HCT116 (cell line): ENCODE data around the gene EHF. TPM values are rescaled to one million over a fixed set of nuclear protein-coding genes. Genes with fewer than 3 reads are reported as not detected.

ENCODE experiments used
- ATAC-seq: fragments of 200-7000 bp; cut with Tn5 transposase; 2 replicates; pipeline ENCODE4 v1.9.1; 2020; ENCODE audit warnings: mild to moderate bottlenecking, moderate library complexity
- BruUV-seq: library from RNA; stranded (reverse); fragments of 400-500 nt; replicated peaks from 2 replicates; lab custom pipeline; 2021; lab: Mats Ljungman, UMichigan
- CTCF ChIA-PET: fragments of 300-600 bp; sonication (Branson Sonifier 250); formaldehyde crosslinking; loops from one replicate; lab custom pipeline; 2021; ENCODE audit warnings: antibody characterized with exemption; lab: Charles Lee
- POLR2A ChIA-PET: fragments of 300-600, 350-600 bp; sonication (Branson Sonifier 250); formaldehyde crosslinking; loops from one replicate; lab custom pipeline; 2021; ENCODE audit warnings: antibody characterized with exemption; lab: Charles Lee
- RAD21 ChIA-PET, 2 experiments: fragments of 300-600 bp; sonication (Branson Sonifier 250); formaldehyde crosslinking; loops; one replicate each; lab custom pipeline; 2023; ENCODE audit warnings: low total read pairs in 2 of 2; ENCODE audit not compliant: uncharacterized antibody in 2 of 2, unreplicated experiment in 2 of 2, low non-redundant PET in 1 of 2; lab: Charles Lee
- DNase-seq: peaks from one replicate; pipeline ENCODE4 v3.0.0-alpha.2; 2010; ENCODE audit warnings: low read depth, low spot score
- H2AFZ ChIP-seq: fragments of 200-600 bp; shearing (Covaris generic), sonication (generic); 2 replicates; pipeline ENCODE4 v1.6.1; 2017; ENCODE audit warnings: low read depth, mixed run types, mixed read lengths, antibody characterized with exemption, low read length; ENCODE audit not compliant: poor library complexity, severe bottlenecking
- H3K27ac ChIP-seq: 2 replicates; pipeline ENCODE4 v1.5.1; 2012; ENCODE audit warnings: low read depth, low read length
- H3K27me3 ChIP-seq: fragments of 200-600 bp; sonication (generic); 2 replicates; pipeline ENCODE4 v1.6.1; 2016; ENCODE audit warnings: mixed run types, low read length, mixed read lengths; ENCODE audit not compliant: insufficient read depth
- H3K36me3 ChIP-seq, 2 experiments: fragments of 200-500 bp in 1 of 2; fragments of 200-600 bp in 1 of 2; sonication (Bioruptor generic) in 1 of 2; sonication (generic) in 1 of 2; 2 replicates each; pipeline versions ENCODE4 v1.5.1 to v1.6.1; 2014 to 2016; ENCODE audit warnings: low read length in 2 of 2, inconsistent platforms in 1 of 2, mixed read lengths in 1 of 2, mixed run types in 1 of 2; ENCODE audit not compliant: insufficient read depth in 2 of 2, control insufficient read depth in 1 of 2
- H3K4me1 ChIP-seq, 2 experiments: fragments of 200-600 bp in 1 of 2; sonication (generic) in 1 of 2; 2 replicates each; pipeline versions ENCODE4 v1.5.1 to v1.6.1; 2012 to 2017; ENCODE audit warnings: low read length in 2 of 2, inconsistent platforms in 1 of 2, mild to moderate bottlenecking in 1 of 2, mixed read lengths in 1 of 2, mixed run types in 1 of 2, moderate library complexity in 1 of 2; ENCODE audit not compliant: insufficient read depth in 2 of 2, control insufficient read depth in 1 of 2
- H3K4me2 ChIP-seq: fragments of 200-600 bp; sonication (generic); 2 replicates; pipeline ENCODE4 v1.6.1; 2017; ENCODE audit warnings: mixed run types, low read length, mixed read lengths
- H3K4me3 ChIP-seq, 2 experiments: fragments of 200-600 bp in 1 of 2; sonication (generic) in 1 of 2; replicated peaks in 1 of 2; 2 replicates each; pipeline ENCODE4 v1.5.1; 2011 to 2016; ENCODE audit warnings: low read length in 2 of 2, control low read depth in 1 of 2, low read depth in 1 of 2, mild to moderate bottlenecking in 1 of 2, mixed read lengths in 1 of 2, mixed run types in 1 of 2
- H3K79me2 ChIP-seq: fragments of 200-600 bp; sonication (generic); 2 replicates; pipeline ENCODE4 v1.6.1; 2017; ENCODE audit warnings: mild to moderate bottlenecking, mixed run types, low read length, moderate library complexity, mixed read lengths; ENCODE audit not compliant: insufficient read depth
- H3K9ac ChIP-seq: fragments of 200-600 bp; sonication (generic); 2 replicates; pipeline ENCODE4 v1.6.1; 2016; ENCODE audit warnings: low read length, mixed read lengths
- H3K9me2 ChIP-seq: fragments of 200-600 bp; sonication (generic), shearing (Covaris generic); 2 replicates; pipeline ENCODE4 v1.6.1; 2017; ENCODE audit warnings: mixed run types, mild to moderate bottlenecking, moderate library complexity; ENCODE audit not compliant: insufficient read depth
- H3K9me3 ChIP-seq, 2 experiments: fragments of 200-500 bp in 1 of 2; fragments of 200-600 bp in 1 of 2; sonication (Bioruptor generic) in 1 of 2; sonication (generic) in 1 of 2; 2 replicates each; pipeline ENCODE4 v1.6.1; 2014 to 2017; ENCODE audit warnings: low read length in 2 of 2, mixed read lengths in 2 of 2, inconsistent platforms in 1 of 2, low read depth in 1 of 2, mild to moderate bottlenecking in 1 of 2, mixed run types in 1 of 2, moderate library complexity in 1 of 2; ENCODE audit not compliant: control insufficient read depth in 1 of 2, insufficient read depth in 1 of 2
- H4K20me1 ChIP-seq: fragments of 200-600 bp; sonication (generic), shearing (Covaris generic); 2 replicates; pipeline ENCODE4 v1.6.1; 2017; ENCODE audit warnings: mixed run types, mild to moderate bottlenecking, moderate library complexity; ENCODE audit not compliant: insufficient read depth
- CBX3 ChIP-seq: IDR thresholded peaks from 2 replicates; pipeline ENCODE4 v1.6.1; 2012; ENCODE audit warnings: low read depth
- ELF1 ChIP-seq: IDR thresholded peaks from 2 replicates; pipeline ENCODE4 v1.6.1; 2012; ENCODE audit warnings: low read depth, borderline replicate concordance
- POLR2A ChIP-seq: IDR thresholded peaks from 2 replicates; pipeline ENCODE4 v1.7.0; 2011; ENCODE audit warnings: borderline replicate concordance; ENCODE audit not compliant: insufficient read depth, insufficient read length; ENCODE audit errors: extremely low read depth
- RAD21 ChIP-seq: IDR thresholded peaks from 2 replicates; pipeline ENCODE4 v1.6.1; 2012; ENCODE audit warnings: low read depth, mild to moderate bottlenecking
- SIN3A ChIP-seq: IDR thresholded peaks from 2 replicates; pipeline ENCODE4 v1.6.1; 2012; ENCODE audit warnings: low read depth
- SRF ChIP-seq: IDR thresholded peaks from 2 replicates; pipeline ENCODE4 v1.6.1; 2012; ENCODE audit warnings: low read depth
- ZFX ChIP-seq: fragments of 450-650 bp; IDR thresholded peaks from 2 replicates; pipeline ENCODE4 v1.6.1; 2017
- intact Hi-C: fragments of 100-400 bp; cut with micrococcal nuclease; formaldehyde crosslinking; loops from 2 replicates; pipeline ENCODE4 v1.10.0; 2022
- total RNA-seq: library from RNA; stranded (reverse); gene quantifications from one replicate; pipeline ENCODE4 v1.2.1, GENCODE V29; 2021; ENCODE audit not compliant: unreplicated experiment
- TF ChIP-seq, protein P1 (sequence below): IDR thresholded peaks from 2 replicates; pipeline ENCODE4 v1.6.1; 2012; ENCODE audit warnings: low read depth

EHF gene
- total RNA-seq, 1 experiment from 2014 or later: 51.5 TPM

DNA sequence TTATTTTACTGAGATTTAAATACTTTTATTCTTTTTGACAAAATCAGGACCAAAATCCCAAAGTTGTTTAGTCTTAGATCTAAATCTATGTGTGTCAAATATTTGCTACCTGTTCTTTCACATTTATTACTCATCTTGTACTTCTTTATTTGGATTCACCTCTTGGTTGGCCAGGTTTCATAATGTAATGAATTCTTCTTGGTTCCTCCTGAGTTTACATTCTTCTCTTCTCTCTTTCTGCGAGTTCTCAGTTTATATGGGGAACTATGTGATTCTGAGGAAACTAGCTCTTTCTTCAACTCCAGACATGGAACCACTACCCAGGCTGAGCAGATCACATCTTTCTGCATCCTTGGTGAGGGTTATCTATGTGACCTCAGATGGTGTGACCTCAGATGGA, 50.2 kb downstream of the EHF start:
- Histone ChIP-seq H3K36me3 (no peaks in the 10 kb centered on the region), H3K27ac (no peak overlapping the region), H3K27me3 (no peaks in the 10 kb centered on the region), H3K4me3 (no peak overlapping the region), H3K9ac (no peak overlapping the region), H2AFZ (no peak overlapping the region), H3K79me2 (no peaks in the 10 kb centered on the region), H3K4me1 (peaks cover 0 to 15% of the 10 kb centered on the region in 2 experiments; a peak in 2 of 4 replicates), H3K4me2 (no peak overlapping the region), H3K9me2 (no peaks in the 10 kb centered on the region), H4K20me1 (no peaks in the 10 kb centered on the region), H3K9me3 (no peaks in the 10 kb centered on the region)
- ATAC-seq (no peak), DNase-seq (no peak)
- TF ChIP-seq SRF: no peak
- ChIA-PET RAD21 (interaction anchor here in 1 of 2 experiments (0.6 kb wide), 1 partner anchor 18 kb away, joined by 3 read pairs; no protein-coding TSS in a partner anchor), CTCF (interaction anchor here (1.4 kb wide), 1 partner anchor 16 kb away, joined by 3 read pairs; no protein-coding TSS in a partner anchor), POLR2A (no interaction called here)
- intact Hi-C loops: no loop called here
- BruUV-seq: no TSS peak

- H3K4me2 ChIP-seq: no peak overlapping the region
- ChIA-PET CTCF (no interaction called here), POLR2A (interaction anchor here (0.8 to 1.6 kb wide), 2 partner anchors 17 to 47 kb away, joined by 3 to 6 read pairs; no protein-coding TSS in a partner anchor), RAD21 (no interaction called here)
- no peak overlapping the region for H3K4me3 ChIP-seq
- H3K79me2 ChIP-seq: no peaks in the 10 kb centered on the region
- H3K4me1 ChIP-seq: peaks cover 0 to 16% of the 10 kb centered on the region in 2 experiments; a peak in 2 of 4 replicates
- intact Hi-C loops: no loop called here
- H2AFZ ChIP-seq: no peak overlapping the region
- no peak for TF ChIP-seq ELF1
- no peak for TF ChIP-seq ZFX
- TF ChIP-seq CBX3: no peak
- TF ChIP-seq POLR2A: no peak
- TF ChIP-seq RAD21: no peak
- TF ChIP-seq SIN3A: no peak
- TF ChIP-seq, protein P1, sequence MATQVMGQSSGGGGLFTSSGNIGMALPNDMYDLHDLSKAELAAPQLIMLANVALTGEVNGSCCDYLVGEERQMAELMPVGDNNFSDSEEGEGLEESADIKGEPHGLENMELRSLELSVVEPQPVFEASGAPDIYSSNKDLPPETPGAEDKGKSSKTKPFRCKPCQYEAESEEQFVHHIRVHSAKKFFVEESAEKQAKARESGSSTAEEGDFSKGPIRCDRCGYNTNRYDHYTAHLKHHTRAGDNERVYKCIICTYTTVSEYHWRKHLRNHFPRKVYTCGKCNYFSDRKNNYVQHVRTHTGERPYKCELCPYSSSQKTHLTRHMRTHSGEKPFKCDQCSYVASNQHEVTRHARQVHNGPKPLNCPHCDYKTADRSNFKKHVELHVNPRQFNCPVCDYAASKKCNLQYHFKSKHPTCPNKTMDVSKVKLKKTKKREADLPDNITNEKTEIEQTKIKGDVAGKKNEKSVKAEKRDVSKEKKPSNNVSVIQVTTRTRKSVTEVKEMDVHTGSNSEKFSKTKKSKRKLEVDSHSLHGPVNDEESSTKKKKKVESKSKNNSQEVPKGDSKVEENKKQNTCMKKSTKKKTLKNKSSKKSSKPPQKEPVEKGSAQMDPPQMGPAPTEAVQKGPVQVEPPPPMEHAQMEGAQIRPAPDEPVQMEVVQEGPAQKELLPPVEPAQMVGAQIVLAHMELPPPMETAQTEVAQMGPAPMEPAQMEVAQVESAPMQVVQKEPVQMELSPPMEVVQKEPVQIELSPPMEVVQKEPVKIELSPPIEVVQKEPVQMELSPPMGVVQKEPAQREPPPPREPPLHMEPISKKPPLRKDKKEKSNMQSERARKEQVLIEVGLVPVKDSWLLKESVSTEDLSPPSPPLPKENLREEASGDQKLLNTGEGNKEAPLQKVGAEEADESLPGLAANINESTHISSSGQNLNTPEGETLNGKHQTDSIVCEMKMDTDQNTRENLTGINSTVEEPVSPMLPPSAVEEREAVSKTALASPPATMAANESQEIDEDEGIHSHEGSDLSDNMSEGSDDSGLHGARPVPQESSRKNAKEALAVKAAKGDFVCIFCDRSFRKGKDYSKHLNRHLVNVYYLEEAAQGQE: no peak
- no peaks in the 10 kb centered on the region for H4K20me1 ChIP-seq
- no peaks in the 10 kb centered on the region for H3K27me3 ChIP-seq
- no peak overlapping the region for H3K9ac ChIP-seq
- no TSS peak for BruUV-seq
- H3K27ac ChIP-seq: no peak overlapping the region
- H3K9me2 ChIP-seq: no peaks in the 10 kb centered on the region
- no peaks in the 10 kb centered on the region for H3K36me3 ChIP-seq
- ATAC-seq: no peak
- H3K9me3 ChIP-seq: no peaks in the 10 kb centered on the region
- no peak for DNase-seq
Measured at GRCh38 chr11:34671946-34672345, 51.1 kb downstream of the EHF start.
